Adrenal gland (tissue), 12 donors: ENCODE data around the gene CCDC186. TPM values are rescaled to one million over a fixed set of nuclear protein-coding genes. Genes with fewer than 3 reads are reported as not detected.
"Not testable (repeated sequence)": the region's sequence is repeated elsewhere in the genome, so short reads cannot be mapped to it uniquely, and the experiment has no call there.

Experiments used
- DNase-seq, 7 donors: peaks; one replicate each; pipeline ENCODE4 v3.0.0-alpha.2; 2019 to 2020
- H3K27ac ChIP-seq, 5 donors: fragments of 200-600 bp; sonication (generic) in 4 of 5; 1 replicate in 3 of 5; 2 replicates in 2 of 5; pipeline versions ENCODE4 v1.5.1 to v1.8.0; 2016 to 2020; ENCODE audit warnings: mild to moderate bottlenecking in 1 of 5
- H3K27me3 ChIP-seq: fragments of 200-600 bp; 2 replicates; pipeline ENCODE4 v1.8.0; 2021
- H3K36me3 ChIP-seq, 2 donors: fragments of 200-600 bp; replicated peaks in 1 of 2; 1 replicate in 1 of 2; 2 replicates in 1 of 2; pipeline versions ENCODE4 v1.5.1 to v1.8.0; 2018 to 2022
- H3K4me1 ChIP-seq, 2 donors: fragments of 200-600 bp; replicated peaks in 1 of 2; 1 replicate in 1 of 2; 2 replicates in 1 of 2; pipeline versions ENCODE4 v1.5.1 to v1.8.0; 2018 to 2021
- H3K4me3 ChIP-seq, 4 donors: fragments of 200-600 bp; sonication (generic) in 3 of 4; one replicate each; pipeline ENCODE4 v1.5.1; 2016 to 2018
- H3K9me3 ChIP-seq, 3 donors: fragments of 200-600 bp; sonication (generic) in 1 of 3; replicated peaks in 1 of 3; 1 replicate in 2 of 3; 2 replicates in 1 of 3; pipeline versions ENCODE4 v1.5.1 to v1.8.0; 2016 to 2021
- CTCF ChIP-seq, 6 experiments: fragments of 450-650 bp in 4 of 6; fragments of 200-600 bp in 2 of 6; sonication (generic) in 1 of 6; IDR thresholded peaks; 1 replicate in 5 of 6; 2 replicates in 1 of 6; pipeline versions ENCODE4 v1.5.1 to v1.8.0; 2016 to 2021; ENCODE audit warnings: antibody characterized with exemption in 6 of 6, mild to moderate bottlenecking in 2 of 6, moderate library complexity in 1 of 6
- POLR2A ChIP-seq, 2 donors: fragments of 450-650 bp; IDR thresholded peaks; one replicate each; pipeline ENCODE4 v1.6.1; 2017; ENCODE audit warnings: antibody characterized with exemption in 2 of 2, mild to moderate bottlenecking in 2 of 2, moderate library complexity in 1 of 2
- WGBS, 4 donors: extraction: QIAGEN DNeasy Blood & Tissue Kit in 2 of 4; methylation state at CpG; one replicate each; pipeline versions ENCODE4 v1.1.5 to v1.1.7; 2013 to 2017; 5-methylcytosine and 5-hydroxymethylcytosine counted together
- intact Hi-C, 2 donors: fragments of 100-400 bp; cut with DNase I; formaldehyde crosslinking; loops; one replicate each; pipeline versions ENCODE4 v1.14.1 to v1.15.0; 2022 to 2023
- polyA plus RNA-seq, 3 donors: library from polyadenylated mRNA; stranded (reverse); fragments of 200-250 nt in 2 of 3; fragments of 350-450 nt in 1 of 3; fragmentation: Illumina TruSeq in 1 of 3; extraction: RNeasy Lipid Tissue Mini Kit (QIAGEN cat#74804) in 1 of 3; gene quantifications; one replicate each; pipeline ENCODE4 v1.2.3, GENCODE V29; 2013 to 2014
- total RNA-seq, 9 donors: library from RNA; depleted of rRNA in 4 of 9; stranded (reverse); fragments of >200 nt in 4 of 9; fragments of 120-200 nt in 1 of 9; fragmentation: NEBNext Ultra II Directional in 1 of 9; extraction: Animal tissue kit (Norgen Biotek cat#: 25700) in 1 of 9; gene quantifications; one replicate each; pipeline versions ENCODE4 v1.1.0 to v1.2.4, GENCODE V29; 2013 to 2023
- donor health status: healthy with polysubstance abuse.
- donor health status: Bipolar disorder and iron deficiency.
- donor health status: DM: yes; HTN: yes; CAD: no.
- donor health status: DM: no; HTN: no; CAD: no.
- donor health status: DM: no; HTN: no; CAD: no.
- donor health status: DM: yes; HTN: yes; CAD: no.

Gene CCDC186
- total and polyA plus RNA-seq, 12 donors: 1.9 to 20.1 (median 16.8) TPM

GRCh38 chr10:114151486-114151885 is 22.5 kb downstream of the CCDC186 start:
- 85 to 96% (median 96%) methylated on average over 2 of the region's 2 CpGs for WGBS, 4 donors
- no peak for DNase-seq
- Histone ChIP-seq H3K4me1 (no peaks in the 10 kb centered on the region), H3K27ac (no peak overlapping the region), H3K27me3 (no peaks in the 10 kb centered on the region), H3K9me3 (no peaks in the 10 kb centered on the region), H3K36me3 (peaks cover 0 to 38% of the 10 kb centered on the region in 2 donors), H3K4me3 (no peak overlapping the region)
- TF ChIP-seq POLR2A (IDR thresholded peaks at IDR 0.05) (no peak), CTCF (IDR thresholded peaks at IDR 0.05) (no peak)
- intact Hi-C loops: no loop called here

- 75 to 91% (median 86%) methylated on average over 3 of the region's 3 CpGs for WGBS, 4 donors
- intact Hi-C loops, H3K9me3 ChIP-seq, H3K4me1 ChIP-seq, H3K27me3 ChIP-seq, H3K27ac ChIP-seq, DNase-seq, H3K4me3 ChIP-seq: not testable (repeated sequence)
- peaks cover 0 to 30% of the 10 kb centered on the region in 2 donors for H3K36me3 ChIP-seq
Observed at GRCh38 chr10:114149476-114149875, 24.5 kb downstream of the CCDC186 start.

- DNase-seq: no peak
- TF ChIP-seq CTCF (IDR thresholded peaks at IDR 0.05) (no peak), POLR2A (IDR thresholded peaks at IDR 0.05) (no peak)
- Histone ChIP-seq H3K27me3 (no peaks in the 10 kb centered on the region), H3K4me1 (no peaks in the 10 kb centered on the region), H3K9me3 (no peaks in the 10 kb centered on the region), H3K4me3 (no peak overlapping the region), H3K27ac (no peak overlapping the region), H3K36me3 (peaks cover 0 to 19% of the 10 kb centered on the region in 2 donors)
- WGBS, 4 donors: 92 to 100% (median 97%) methylated on average over 1 of the region's 1 CpG
- intact Hi-C loops: no loop called here
Observed at GRCh38 chr10:114143160-114143559, 30.8 kb downstream of the CCDC186 start.

- Histone ChIP-seq H3K27ac (no peak overlapping the region), H3K36me3 (peaks cover 0 to 19% of the 10 kb centered on the region in 2 donors), H3K4me3 (no peak overlapping the region), H3K9me3 (no peaks in the 10 kb centered on the region), H3K4me1 (no peaks in the 10 kb centered on the region), H3K27me3 (no peaks in the 10 kb centered on the region)
- TF ChIP-seq POLR2A (IDR thresholded peaks at IDR 0.05): no peak
- no peak for TF ChIP-seq CTCF (IDR thresholded peaks at IDR 0.05)
- WGBS, 4 donors: 60 to 71% (median 67%) methylated on average over 3 of the region's 3 CpGs
- DNase-seq: no peak
- intact Hi-C loops: no loop called here
Observed at GRCh38 chr10:114142018-114142417, 32.0 kb downstream of the CCDC186 start.

- H3K27ac ChIP-seq, H3K4me3 ChIP-seq, H3K27me3 ChIP-seq, DNase-seq, intact Hi-C loops, H3K4me1 ChIP-seq, H3K9me3 ChIP-seq: not testable (repeated sequence)
- H3K36me3 ChIP-seq: peaks cover 0 to 31% of the 10 kb centered on the region in 2 donors
- 95 to 98% (median 97%) methylated on average over 2 of the region's 2 CpGs for WGBS, 4 donors
Observed at GRCh38 chr10:114140827-114141226, 33.2 kb downstream of the CCDC186 start.
